Left lung (tissue), 10 donors: ENCODE measurements around the gene AFG1L. TPM values are rescaled to one million over a fixed set of nuclear protein-coding genes. Genes with fewer than 3 reads are reported as not detected.

Experiments
- ATAC-seq: fragments of 200-7000 bp; cut with Tn5 transposase; one replicate; pipeline ENCODE4 v1.9.1; 2020; ENCODE audit warnings: moderate library complexity
- DNase-seq, 4 donors: peaks; one replicate each; pipeline ENCODE4 v3.0.0-alpha.2; 2013 to 2020
- H3K27ac ChIP-seq, 2 donors: fragments of 200-600 bp; sonication (generic) in 1 of 2; one replicate each; pipeline versions ENCODE4 v1.5.0 to v1.8.0; 2020 to 2021
- H3K27me3 ChIP-seq, 2 donors: fragments of 200-600 bp; sonication (generic) in 1 of 2; one replicate each; pipeline versions ENCODE4 v1.5.0 to v1.8.0; 2020 to 2021
- H3K36me3 ChIP-seq, 2 donors: fragments of 200-600 bp; sonication (generic) in 1 of 2; one replicate each; pipeline versions ENCODE4 v1.5.0 to v1.8.0; 2020 to 2021
- H3K4me1 ChIP-seq, 2 donors: fragments of 200-600 bp; one replicate each; pipeline ENCODE4 v1.8.0; 2021
- H3K4me3 ChIP-seq, 2 donors: fragments of 200-600 bp; sonication (generic) in 1 of 2; one replicate each; pipeline versions ENCODE4 v1.5.0 to v1.8.0; 2020 to 2021; ENCODE audit warnings: mild to moderate bottlenecking in 1 of 2
- H3K9me3 ChIP-seq, 2 donors: fragments of 200-600 bp; sonication (generic) in 1 of 2; one replicate each; pipeline versions ENCODE4 v1.5.0 to v1.8.0; 2020 to 2021
- intact Hi-C, 2 donors: fragments of 100-400 bp; cut with DNase I; formaldehyde crosslinking; loops; one replicate each; pipeline versions ENCODE4 v1.11.2 to v1.14.2; 2022
- polyA plus RNA-seq, 6 donors: library from polyadenylated mRNA; unstranded; fragments of 120-200 nt; gene quantifications; one replicate each; pipeline ENCODE4 v1.2.1, GENCODE V29; 2013; ENCODE audit not compliant: insufficient read length in 6 of 6
- total RNA-seq, 2 donors: library from RNA; stranded (reverse); fragmentation: NEBNext Ultra II Directional; extraction: Animal tissue kit (Norgen Biotek cat#: 25700); gene quantifications; one replicate each; pipeline ENCODE4 v1.2.1, GENCODE V29; 2021
- TF ChIP-seq, protein P1 (sequence below), 2 donors: fragments of 200-600 bp; sonication (generic) in 1 of 2; IDR thresholded peaks; one replicate each; pipeline versions ENCODE4 v1.5.0 to v1.8.0; 2021; ENCODE audit warnings: antibody characterized with exemption in 2 of 2
- donor health status: DM: no; HTN: yes; CAD: no.
- donor health status: DM: no; HTN: no; CAD: no.

The AFG1L gene
- total and polyA plus RNA-seq, 8 donors, result 5.8 to 10.2 (median 7.7) TPM

DNA sequence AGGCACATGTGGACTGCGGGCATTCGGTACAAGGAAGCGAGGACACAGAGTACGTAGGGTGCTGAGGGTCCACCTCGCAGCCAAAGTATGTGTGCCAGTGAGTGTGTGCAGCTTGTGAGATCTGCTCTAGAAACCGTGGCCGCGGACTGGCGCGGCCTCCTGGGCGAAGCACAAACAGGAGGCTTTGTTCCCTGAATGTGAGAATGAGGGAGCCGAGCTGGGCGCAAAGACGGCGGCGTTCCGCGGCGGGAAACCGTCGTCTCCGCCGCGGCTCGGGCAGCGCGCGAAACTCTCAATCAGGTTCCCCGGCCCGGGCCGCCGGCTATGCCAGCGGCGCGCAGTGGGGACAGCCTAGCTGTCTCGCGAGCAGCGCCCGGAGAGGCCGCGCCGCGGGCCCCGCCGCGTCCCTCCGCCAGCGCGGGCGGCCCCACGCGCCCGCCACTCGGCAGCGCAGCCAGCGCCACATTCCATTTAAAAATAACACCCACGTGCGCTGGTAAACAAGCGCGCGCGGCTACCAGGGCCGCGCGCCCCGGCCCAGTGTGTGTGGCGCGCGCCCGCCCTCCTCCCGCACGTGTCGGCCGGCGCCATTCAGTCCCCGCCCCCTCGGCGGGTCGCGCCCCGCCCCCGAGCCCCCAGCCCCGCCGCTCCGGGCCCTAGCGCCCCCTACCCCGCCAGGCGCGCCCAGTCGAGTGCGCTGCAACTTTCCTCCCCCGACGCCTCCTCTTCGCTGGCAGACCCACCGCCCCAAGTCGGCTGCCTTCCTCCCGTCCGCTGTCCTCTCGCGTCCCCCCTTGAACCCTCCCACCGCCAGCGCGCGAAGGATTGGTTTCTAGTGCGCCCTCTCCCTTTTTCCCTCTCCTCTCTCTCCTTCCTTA lies 262.9 kb downstream of the AFG1L start:
- intact Hi-C loops, result no loop called here
- no peaks in the 10 kb centered on the region for H3K27me3 ChIP-seq
- peak; percentile 43 to 91 (median 88) for DNase-seq
- H3K4me3 ChIP-seq, result peak overlapping the region; percentile 60 to 84
- no peaks in the 10 kb centered on the region for H3K36me3 ChIP-seq
- H3K4me1 ChIP-seq, result peaks cover 10 to 20% of the 10 kb centered on the region in 2 donors
- no peaks in the 10 kb centered on the region for H3K9me3 ChIP-seq
- peak overlapping the region; percentile 98 to 99 for H3K27ac ChIP-seq
- TF ChIP-seq, protein P1, sequence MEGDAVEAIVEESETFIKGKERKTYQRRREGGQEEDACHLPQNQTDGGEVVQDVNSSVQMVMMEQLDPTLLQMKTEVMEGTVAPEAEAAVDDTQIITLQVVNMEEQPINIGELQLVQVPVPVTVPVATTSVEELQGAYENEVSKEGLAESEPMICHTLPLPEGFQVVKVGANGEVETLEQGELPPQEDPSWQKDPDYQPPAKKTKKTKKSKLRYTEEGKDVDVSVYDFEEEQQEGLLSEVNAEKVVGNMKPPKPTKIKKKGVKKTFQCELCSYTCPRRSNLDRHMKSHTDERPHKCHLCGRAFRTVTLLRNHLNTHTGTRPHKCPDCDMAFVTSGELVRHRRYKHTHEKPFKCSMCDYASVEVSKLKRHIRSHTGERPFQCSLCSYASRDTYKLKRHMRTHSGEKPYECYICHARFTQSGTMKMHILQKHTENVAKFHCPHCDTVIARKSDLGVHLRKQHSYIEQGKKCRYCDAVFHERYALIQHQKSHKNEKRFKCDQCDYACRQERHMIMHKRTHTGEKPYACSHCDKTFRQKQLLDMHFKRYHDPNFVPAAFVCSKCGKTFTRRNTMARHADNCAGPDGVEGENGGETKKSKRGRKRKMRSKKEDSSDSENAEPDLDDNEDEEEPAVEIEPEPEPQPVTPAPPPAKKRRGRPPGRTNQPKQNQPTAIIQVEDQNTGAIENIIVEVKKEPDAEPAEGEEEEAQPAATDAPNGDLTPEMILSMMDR (IDR thresholded peaks at IDR 0.05), result no peak
- peak; percentile 27 for ATAC-seq

DNA sequence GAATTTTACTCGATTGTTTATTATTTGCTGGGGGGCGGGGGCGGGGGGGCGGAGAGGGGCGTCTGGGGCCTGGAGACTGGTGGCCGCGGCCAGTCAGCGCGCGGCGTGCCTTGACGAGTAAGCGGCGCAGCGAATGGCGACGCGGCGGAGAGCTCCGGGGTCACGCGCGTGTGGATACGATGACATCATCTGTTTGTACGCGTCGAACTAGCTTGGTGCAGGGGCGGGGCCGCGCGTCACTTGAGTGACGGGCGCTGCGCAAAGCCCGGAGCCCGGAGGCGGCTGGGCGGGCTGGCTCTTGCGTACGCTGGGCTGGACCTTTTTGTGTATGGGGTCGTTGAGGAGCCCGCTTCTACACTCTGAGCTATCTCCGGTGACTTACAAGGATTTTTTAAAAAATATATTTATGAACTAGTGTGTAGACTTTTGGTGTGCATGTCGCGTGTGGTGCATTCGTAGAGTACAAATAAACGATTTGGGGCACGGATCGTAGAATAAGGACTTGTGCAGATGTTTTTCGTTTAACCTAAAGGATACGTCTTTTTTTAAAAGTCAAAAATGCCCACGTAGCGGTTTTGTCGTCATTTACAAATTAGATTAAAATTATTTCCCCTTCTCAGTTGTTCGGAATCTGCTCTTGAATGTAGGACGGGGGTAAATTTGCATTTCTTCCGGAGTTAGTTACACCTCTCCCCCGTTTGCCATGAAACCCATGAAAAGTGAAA lies 263.7 kb downstream of the AFG1L start:
- peaks cover 10 to 28% of the 10 kb centered on the region in 2 donors for H3K4me1 ChIP-seq
- no peaks in the 10 kb centered on the region for H3K36me3 ChIP-seq
- H3K27ac ChIP-seq, result peak overlapping the region; percentile 98 to 99
- no peaks in the 10 kb centered on the region for H3K27me3 ChIP-seq
- peak; percentile 98 to 100 (median 99) for DNase-seq
- peak; percentile 67 for ATAC-seq
- intact Hi-C loops, result no loop called here
- no peaks in the 10 kb centered on the region for H3K9me3 ChIP-seq
- H3K4me3 ChIP-seq, result peak overlapping the region; percentile 77 to 84
- TF ChIP-seq, protein P1 (IDR thresholded peaks at IDR 0.05), result no peak

GRCh38 chr6:108559097-108559883 lies 264.4 kb downstream of the AFG1L start:
- Histone ChIP-seq H3K27ac (peak overlapping the region; percentile 98 to 99), H3K4me1 (peaks cover 18 to 35% of the 10 kb centered on the region in 2 donors), H3K27me3 (no peaks in the 10 kb centered on the region), H3K36me3 (no peaks in the 10 kb centered on the region), H3K4me3 (peak overlapping the region; percentile 84 to 96), H3K9me3 (no peaks in the 10 kb centered on the region)
- intact Hi-C loops, result no loop called here
- ATAC-seq, result peak; percentile 51
- TF ChIP-seq, protein P1 (IDR thresholded peaks at IDR 0.05), result no peak
- DNase-seq, result peak; percentile 94 to 99 (median 96)

DNA sequence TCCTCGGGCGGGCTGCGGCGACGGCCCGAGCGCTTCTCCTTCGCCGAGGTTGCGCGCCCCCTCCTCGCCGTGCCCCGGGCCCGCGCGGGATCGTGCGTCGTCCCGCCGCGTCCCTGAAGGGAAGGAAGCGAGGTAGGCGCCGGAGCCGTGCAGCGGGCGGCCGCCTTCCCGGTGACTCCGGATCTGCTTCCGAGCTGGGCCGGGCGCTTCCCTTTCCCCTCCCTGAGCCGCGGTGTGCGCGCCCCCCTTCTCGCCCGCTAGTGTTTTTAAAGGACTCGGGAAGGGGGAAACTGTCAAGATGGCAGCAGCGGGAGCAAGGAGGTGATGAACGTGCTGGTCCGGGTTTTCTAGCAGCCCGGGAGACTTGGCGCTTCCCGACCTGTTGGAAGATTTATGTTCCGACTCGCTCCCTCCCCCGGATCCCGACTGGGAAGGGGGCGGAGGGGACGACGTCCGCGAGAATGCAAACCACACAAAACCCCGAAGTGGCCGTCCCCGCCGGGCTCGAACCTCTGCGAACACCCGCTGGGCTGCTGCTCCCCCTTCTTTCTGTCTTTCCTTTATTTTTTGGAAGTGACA lies 265.1 kb downstream of the AFG1L start:
- peak in 3 of 4 donors; percentile 63 to 87 (median 79) for DNase-seq
- H3K4me3 ChIP-seq, result peak overlapping the region; percentile 84 to 96
- intact Hi-C loops, result no loop called here
- peak; percentile 1 for ATAC-seq
- no peaks in the 10 kb centered on the region for H3K36me3 ChIP-seq
- H3K27me3 ChIP-seq, result no peaks in the 10 kb centered on the region
- H3K9me3 ChIP-seq, result no peaks in the 10 kb centered on the region
- H3K27ac ChIP-seq, result peak overlapping the region; percentile 98 to 99
- TF ChIP-seq, protein P1 (IDR thresholded peaks at IDR 0.05), result no peak
- peaks cover 25 to 42% of the 10 kb centered on the region in 2 donors for H3K4me1 ChIP-seq
